GM12878 (cell line): ENCODE data around the gene NSUN7. TPM values are rescaled to one million over a fixed set of nuclear protein-coding genes. Genes with fewer than 3 reads are reported as not detected.

Experiments used
- ATAC-seq: fragments of 200-7000 bp; cut with Tn5 transposase; 3 replicates; pipeline ENCODE4 v1.9.1; 2020; ENCODE audit warnings: mild to moderate bottlenecking, moderate library complexity
- BruUV-seq: library from RNA; stranded (reverse); fragments of 400-500 nt; replicated peaks from 2 replicates; lab custom pipeline; 2021; lab: Mats Ljungman, UMichigan
- CTCF ChIA-PET: fragments of 300-600 bp; sonication (Branson Sonifier 250); formaldehyde crosslinking; extraction: SDS; loops from one replicate; lab custom pipeline; 2021; ENCODE audit warnings: inconsistent platforms; lab: Yijun Ruan, JAX
- POLR2A ChIA-PET: fragments of 350-600 bp; formaldehyde crosslinking; extraction: SDS; loops from one replicate; lab custom pipeline; 2021; ENCODE audit warnings: inconsistent platforms; lab: Charles Lee
- RAD21 ChIA-PET: fragments of 300-600 bp; sonication (Branson Sonifier 250); formaldehyde crosslinking; loops from one replicate; lab custom pipeline; 2023; ENCODE audit warnings: antibody characterized with exemption; ENCODE audit not compliant: unreplicated experiment; lab: Charles Lee
- SMC1A ChIA-PET: fragments of 300-600 bp; sonication (Branson Sonifier 250); formaldehyde crosslinking; loops from one replicate; lab custom pipeline; 2023; ENCODE audit not compliant: unreplicated experiment, uncharacterized antibody; lab: Charles Lee
- DNase-seq: peaks from one replicate; pipeline ENCODE4 v3.0.0-alpha.2; 2011; ENCODE audit warnings: low read depth, low spot score
- FAIRE-seq: peaks from 3 replicates; lab custom pipeline; 2011; peaks lifted over from hg19 to GRCh38; lab: Jason Lieb, UNC
- H2AFZ ChIP-seq: 2 replicates; pipeline ENCODE4 v1.6.0; 2011; ENCODE audit warnings: low read depth, low read length, control low read depth; ENCODE audit not compliant: control insufficient read depth
- H3K27ac ChIP-seq: 2 replicates; pipeline ENCODE4 v1.5.1; 2011; ENCODE audit warnings: control low read depth; ENCODE audit not compliant: control insufficient read depth, insufficient read depth
- H3K27me3 ChIP-seq, 2 experiments: replicated peaks in 1 of 2; 2 replicates each; pipeline versions ENCODE4 v1.6.0 to v1.6.1; 2011; ENCODE audit warnings: low read length in 1 of 2; ENCODE audit not compliant: control insufficient read depth in 2 of 2, insufficient read depth in 2 of 2
- H3K36me3 ChIP-seq, 2 experiments: 2 replicates each; pipeline ENCODE4 v1.5.1; 2011; ENCODE audit warnings: low read length in 1 of 2; ENCODE audit not compliant: control insufficient read depth in 2 of 2, insufficient read depth in 2 of 2
- H3K4me1 ChIP-seq: 2 replicates; pipeline ENCODE4 v1.6.1; 2011; ENCODE audit warnings: mild to moderate bottlenecking, low read length, moderate library complexity, mixed read lengths; ENCODE audit not compliant: control insufficient read depth, insufficient read depth
- H3K4me2 ChIP-seq: 2 replicates; pipeline ENCODE4 v1.6.0; 2011; ENCODE audit warnings: control low read depth; ENCODE audit not compliant: control insufficient read depth, insufficient read depth
- H3K4me3 ChIP-seq: fragments of 200-600 bp; sonication (generic); 2 replicates; pipeline ENCODE4 v1.5.1; 2016
- H3K79me2 ChIP-seq: 2 replicates; pipeline ENCODE4 v1.6.0; 2011; ENCODE audit warnings: low read length; ENCODE audit not compliant: control insufficient read depth, insufficient read depth
- H3K9ac ChIP-seq: 2 replicates; pipeline ENCODE4 v1.8.0; 2011; ENCODE audit warnings: low read length, control low read depth, mixed read lengths; ENCODE audit not compliant: control insufficient read depth, insufficient read depth
- H3K9me3 ChIP-seq: replicated peaks from 3 replicates; pipeline ENCODE4 v1.5.1; 2011; ENCODE audit warnings: mild to moderate bottlenecking, low read length; ENCODE audit not compliant: control insufficient read depth, insufficient read depth
- H4K20me1 ChIP-seq: 2 replicates; pipeline ENCODE4 v1.6.0; 2011; ENCODE audit not compliant: control insufficient read depth, insufficient read depth
- ATF7 ChIP-seq: fragments of 450-650 bp; IDR thresholded peaks from 2 replicates; pipeline ENCODE4 v1.6.1; 2016; ENCODE audit warnings: low read depth, mild to moderate bottlenecking
- BACH1 ChIP-seq: fragments of 450-650 bp; IDR thresholded peaks from 2 replicates; pipeline ENCODE4 v1.6.1; 2017; ENCODE audit warnings: mild to moderate bottlenecking, borderline replicate concordance
- CUX1 ChIP-seq: IDR thresholded peaks from 2 replicates; pipeline ENCODE4 v1.6.1; 2012; ENCODE audit warnings: improper control_type of control experiment, low read depth, low read length; ENCODE audit not compliant: insufficient replicate concordance
- HDAC6 ChIP-seq: fragments of 200-600 bp; sonication (generic); IDR thresholded peaks from one replicate; pipeline ENCODE4 v1.8.0; 2017; ENCODE audit warnings: antibody characterized with exemption; ENCODE audit not compliant: unreplicated experiment
- MEF2B ChIP-seq: fragments of 450-650 bp; IDR thresholded peaks from 2 replicates; pipeline ENCODE4 v1.6.1; 2018; ENCODE audit warnings: mild to moderate bottlenecking, moderate library complexity; ENCODE audit not compliant: partially characterized antibody, poor library complexity, severe bottlenecking
- MTA3 ChIP-seq: IDR thresholded peaks from 2 replicates; pipeline ENCODE4 v1.6.1; 2012; ENCODE audit warnings: low read length, inconsistent platforms, borderline replicate concordance
- POLR2AphosphoS2 ChIP-seq: IDR thresholded peaks from 2 replicates; pipeline ENCODE4 v1.6.1; 2011; ENCODE audit warnings: low read depth, mild to moderate bottlenecking, low read length, improper control_type of control experiment, moderate library complexity
- SPI1 ChIP-seq: IDR thresholded peaks from 2 replicates; pipeline ENCODE4 v1.6.1; 2011; ENCODE audit warnings: low read depth, mild to moderate bottlenecking, low read length, moderate library complexity, borderline replicate concordance; ENCODE audit not compliant: insufficient read depth
- TCF12 ChIP-seq: IDR thresholded peaks from 2 replicates; pipeline ENCODE4 v1.6.1; 2011; ENCODE audit warnings: low read depth, mild to moderate bottlenecking, low read length
- TCF7 ChIP-seq: IDR thresholded peaks from 2 replicates; pipeline ENCODE4 v1.6.1; 2014; ENCODE audit warnings: antibody characterized with exemption, borderline replicate concordance
- ZNF622 ChIP-seq: fragments of 450-650 bp; IDR thresholded peaks from 2 replicates; pipeline ENCODE4 v1.6.1; 2017; ENCODE audit warnings: mild to moderate bottlenecking, inconsistent platforms
- WGBS: methylation state at CpG from one replicate; pipeline ENCODE4 v1.1.6; 2016; ENCODE audit warnings: low lambda C conversion rate; ENCODE audit not compliant: insufficient replicate concordance, insufficient coverage; ENCODE audit errors: missing lambda C conversion rate; 5-methylcytosine and 5-hydroxymethylcytosine counted together
- in situ Hi-C: fragments of 300-500 bp; cut with MboI; formaldehyde crosslinking; loops from 9 replicates; pipeline ENCODE4 v1.14.3; 2018; ENCODE audit warnings: mixed read lengths
- intact Hi-C: fragments of 100-400 bp; cut with micrococcal nuclease; formaldehyde crosslinking; loops from one replicate; pipeline ENCODE4 v1.14.2; 2022; ENCODE audit not compliant: unreplicated experiment
- polyA plus RNA-seq, 11 experiments: library from polyadenylated mRNA; depleted of rRNA in 4 of 11; unstranded in 6 of 11; stranded (reverse) in 5 of 11; fragments of >200 nt; fragmentation: Nextera tagmentation in 4 of 11; fragmentation: Illumina TruSeq in 1 of 11; extraction: Ambion mirVana in 4 of 11; extraction: Trizol in 1 of 11; gene quantifications; 1 replicate in 1 of 11; 2 replicates in 10 of 11; pipeline versions ENCODE4 v1.2.1 to v1.2.3, GENCODE V29; 2011 to 2016; ENCODE audit warnings: inconsistent platforms in 2 of 11, missing spikeins in 2 of 11, low read depth in 1 of 11
- total RNA-seq, 4 experiments: library from RNA; depleted of rRNA in 3 of 4; stranded (reverse); fragments of >200 nt in 3 of 4; fragmentation: Illumina TruSeq in 1 of 4; extraction: Trizol in 1 of 4; gene quantifications; 2 replicates each; pipeline versions ENCODE4 v1.2.1 to v1.2.3, GENCODE V29; 2013 to 2021
- TF ChIP-seq, protein P1 (sequence below): fragments of 450-650 bp; formaldehyde crosslinking; IDR thresholded peaks from 2 replicates; pipeline ENCODE4 v1.4.0; 2020; ENCODE audit warnings: mild to moderate bottlenecking, moderate library complexity

Gene NSUN7
- total and polyA plus RNA-seq, 10 of the 15 experiments (the other 5 are each of a cell fraction or from before 2014, with no cell fraction given): 0.02 to 0.21 (median 0.15) TPM; not detected in 3

GRCh38 chr4:40828661-40829060 is 78.9 kb downstream of the NSUN7 start:
- Histone ChIP-seq H3K79me2 (no peaks in the 10 kb centered on the region), H3K9ac (no peak overlapping the region), H4K20me1 (no peaks in the 10 kb centered on the region), H3K36me3 (peaks cover 2% of the 10 kb centered on the region in 2 experiments; a peak in 1 of 4 replicates), H3K4me1 (peaks cover 10% of the 10 kb centered on the region), H3K4me3 (no peak overlapping the region), H3K27ac (no peak overlapping the region), H3K4me2 (no peak overlapping the region), H3K9me3 (peaks cover 2% of the 10 kb centered on the region; the same call in 2 of the 3 replicates), H3K27me3 (no peaks in the 10 kb centered on the region), H2AFZ (no peak overlapping the region)
- ChIA-PET POLR2A (no interaction called here), CTCF (interaction anchor here (1.2 to 1.8 kb wide), 2 partner anchors 12 to 15 kb away, joined by 3 to 5 read pairs; no protein-coding TSS in a partner anchor), SMC1A (no interaction called here), RAD21 (interaction anchor here (1.2 kb wide), 1 partner anchor 10 kb away, joined by 3 read pairs; no protein-coding TSS in a partner anchor)
- FAIRE-seq: no peak
- WGBS: 66% methylated on average over 9 of the region's 9 CpGs
- BruUV-seq: no TSS peak
- TF ChIP-seq SPI1 (no peak), TCF12 (no peak), HDAC6 (no peak), ZNF622 (no peak), ATF7 (no peak), POLR2AphosphoS2 (no peak), MTA3 (no peak), BACH1 (no peak), MEF2B (no peak), CUX1 (no peak), TCF7 (no peak)
- TF ChIP-seq, protein P1, sequence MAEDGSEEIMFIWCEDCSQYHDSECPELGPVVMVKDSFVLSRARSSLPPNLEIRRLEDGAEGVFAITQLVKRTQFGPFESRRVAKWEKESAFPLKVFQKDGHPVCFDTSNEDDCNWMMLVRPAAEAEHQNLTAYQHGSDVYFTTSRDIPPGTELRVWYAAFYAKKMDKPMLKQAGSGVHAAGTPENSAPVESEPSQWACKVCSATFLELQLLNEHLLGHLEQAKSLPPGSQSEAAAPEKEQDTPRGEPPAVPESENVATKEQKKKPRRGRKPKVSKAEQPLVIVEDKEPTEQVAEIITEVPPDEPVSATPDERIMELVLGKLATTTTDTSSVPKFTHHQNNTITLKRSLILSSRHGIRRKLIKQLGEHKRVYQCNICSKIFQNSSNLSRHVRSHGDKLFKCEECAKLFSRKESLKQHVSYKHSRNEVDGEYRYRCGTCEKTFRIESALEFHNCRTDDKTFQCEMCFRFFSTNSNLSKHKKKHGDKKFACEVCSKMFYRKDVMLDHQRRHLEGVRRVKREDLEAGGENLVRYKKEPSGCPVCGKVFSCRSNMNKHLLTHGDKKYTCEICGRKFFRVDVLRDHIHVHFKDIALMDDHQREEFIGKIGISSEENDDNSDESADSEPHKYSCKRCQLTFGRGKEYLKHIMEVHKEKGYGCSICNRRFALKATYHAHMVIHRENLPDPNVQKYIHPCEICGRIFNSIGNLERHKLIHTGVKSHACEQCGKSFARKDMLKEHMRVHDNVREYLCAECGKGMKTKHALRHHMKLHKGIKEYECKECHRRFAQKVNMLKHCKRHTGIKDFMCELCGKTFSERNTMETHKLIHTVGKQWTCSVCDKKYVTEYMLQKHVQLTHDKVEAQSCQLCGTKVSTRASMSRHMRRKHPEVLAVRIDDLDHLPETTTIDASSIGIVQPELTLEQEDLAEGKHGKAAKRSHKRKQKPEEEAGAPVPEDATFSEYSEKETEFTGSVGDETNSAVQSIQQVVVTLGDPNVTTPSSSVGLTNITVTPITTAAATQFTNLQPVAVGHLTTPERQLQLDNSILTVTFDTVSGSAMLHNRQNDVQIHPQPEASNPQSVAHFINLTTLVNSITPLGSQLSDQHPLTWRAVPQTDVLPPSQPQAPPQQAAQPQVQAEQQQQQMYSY (CRISPR knock-in tag): no peak
- in situ Hi-C loops (no loop called here), intact Hi-C loops (no loop called here)
- ATAC-seq: no peak
- DNase-seq: no peak
